ENCODE data around the gene SNRPA.
A peak's percentile ranks its signal among the peaks of the same experiment; 100 is the strongest.

The SNRPA gene

DNA sequence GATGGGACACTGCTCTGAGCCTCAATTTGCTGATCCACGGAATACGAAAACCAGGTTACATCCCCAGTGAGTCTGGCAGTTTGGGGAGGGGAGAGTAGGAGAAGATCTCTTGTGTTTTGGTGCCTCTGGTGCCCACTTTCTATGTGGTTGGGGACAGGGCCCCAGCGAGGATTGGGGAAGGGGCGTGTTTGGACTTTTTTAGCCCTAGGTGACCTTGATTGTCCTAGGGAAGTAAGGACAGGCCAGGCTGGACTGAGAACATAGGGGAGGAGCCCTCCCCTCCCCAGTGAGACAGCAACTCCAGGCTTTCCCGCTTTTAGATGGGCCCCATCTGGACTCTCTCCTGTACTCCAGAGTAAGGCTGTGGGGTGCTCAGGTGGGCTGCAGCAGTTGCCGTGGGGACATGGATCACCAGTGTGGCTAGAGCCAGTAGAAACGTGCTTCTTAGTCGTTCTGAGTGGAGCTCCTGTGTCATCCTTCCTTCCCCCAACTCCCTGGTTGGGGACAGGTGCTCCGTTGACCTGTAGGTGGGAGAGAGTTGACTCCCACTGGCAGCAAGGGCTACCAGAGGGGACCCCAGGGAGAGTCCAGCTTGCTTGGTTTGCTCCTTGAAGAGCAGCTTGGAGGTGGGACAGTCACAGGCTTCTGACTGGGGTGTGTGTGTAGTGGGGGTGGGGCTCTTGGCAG is 52.3 kb downstream of the SNRPA start:
- Histone ChIP-seq H3K27me3 (ENCODE audit: insufficient read depth, low read length) (no peaks in the 10 kb centered on the region), H2AFZ (ENCODE audit: low read length, unreplicated experiment) (no peak overlapping the region), H3K4me3 (ENCODE audit: low read depth, low read length) (peak overlapping the region; percentile 66), H3K36me3 (ENCODE audit: insufficient read depth, low read length) (peaks cover 9% of the 10 kb centered on the region; the same call in 1 of the 2 replicates), H3K27ac (ENCODE audit: low read depth, low read length) (no peak overlapping the region), H3K4me1 (ENCODE audit: control insufficient read depth, insufficient read depth, low read length, unreplicated experiment) (peaks cover 47% of the 10 kb centered on the region), H3K79me2 (ENCODE audit: control insufficient read depth, insufficient read depth, low read length, unreplicated experiment) (peaks cover 72% of the 10 kb centered on the region)

GRCh38 chr19:40803857-40804782 is 53.1 kb downstream of the SNRPA start:
- Histone ChIP-seq H3K27ac (ENCODE audit: low read depth, low read length) (no peak overlapping the region), H3K4me3 (ENCODE audit: low read depth, low read length) (no peak overlapping the region), H3K79me2 (ENCODE audit: control insufficient read depth, insufficient read depth, low read length, unreplicated experiment) (peaks cover 72% of the 10 kb centered on the region), H2AFZ (ENCODE audit: low read length, unreplicated experiment) (no peak overlapping the region), H3K27me3 (ENCODE audit: insufficient read depth, low read length) (no peaks in the 10 kb centered on the region), H3K36me3 (ENCODE audit: insufficient read depth, low read length) (peaks cover 10% of the 10 kb centered on the region; the same call in 1 of the 2 replicates), H3K4me1 (ENCODE audit: control insufficient read depth, insufficient read depth, low read length, unreplicated experiment) (peaks cover 47% of the 10 kb centered on the region)

DNA sequence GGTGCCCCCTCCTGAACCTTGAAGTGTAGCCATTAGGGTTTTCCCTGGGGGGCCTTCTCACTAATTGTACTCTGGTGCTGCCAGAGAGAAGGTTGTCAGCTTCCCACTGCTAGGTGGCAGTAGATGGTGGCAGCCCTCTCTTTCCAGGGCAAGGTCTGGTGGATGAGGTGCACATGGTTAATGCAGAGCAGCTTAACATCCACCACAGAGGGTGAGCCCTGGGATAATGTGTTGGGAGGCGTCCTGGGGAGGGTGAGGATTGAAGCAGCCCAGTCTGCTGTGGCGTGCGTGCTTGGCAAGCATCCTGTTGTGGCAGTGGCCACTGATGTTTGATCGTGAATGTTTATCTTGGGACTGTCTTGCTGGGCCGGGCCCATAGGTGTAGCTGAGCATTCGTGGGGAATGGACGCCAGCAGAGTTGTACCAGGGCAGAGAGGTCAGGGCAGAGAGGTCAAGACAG is 53.8 kb downstream of the SNRPA start:
- H2AFZ ChIP-seq (ENCODE audit: low read length, unreplicated experiment), result no peak overlapping the region
- H3K4me1 ChIP-seq (ENCODE audit: control insufficient read depth, insufficient read depth, low read length, unreplicated experiment), result peaks cover 48% of the 10 kb centered on the region
- H3K36me3 ChIP-seq (ENCODE audit: insufficient read depth, low read length), result peaks cover 10% of the 10 kb centered on the region; the same call in 1 of the 2 replicates
- H3K27ac ChIP-seq (ENCODE audit: low read depth, low read length), result no peak overlapping the region
- H3K4me3 ChIP-seq (ENCODE audit: low read depth, low read length), result no peak overlapping the region
- no peaks in the 10 kb centered on the region for H3K27me3 ChIP-seq (ENCODE audit: insufficient read depth, low read length)
- H3K79me2 ChIP-seq (ENCODE audit: control insufficient read depth, insufficient read depth, low read length, unreplicated experiment), result peaks cover 66% of the 10 kb centered on the region

- H2AFZ ChIP-seq (ENCODE audit: low read length, unreplicated experiment), result no peak overlapping the region
- no peaks in the 10 kb centered on the region for H3K27me3 ChIP-seq (ENCODE audit: insufficient read depth, low read length)
- H3K4me3 ChIP-seq (ENCODE audit: low read depth, low read length), result no peak overlapping the region
- no peak overlapping the region for H3K27ac ChIP-seq (ENCODE audit: low read depth, low read length)
- peaks cover 61% of the 10 kb centered on the region for H3K79me2 ChIP-seq (ENCODE audit: control insufficient read depth, insufficient read depth, low read length, unreplicated experiment)
- peaks cover 52% of the 10 kb centered on the region for H3K4me1 ChIP-seq (ENCODE audit: control insufficient read depth, insufficient read depth, low read length, unreplicated experiment)
- peaks cover 10% of the 10 kb centered on the region; the same call in 1 of the 2 replicates for H3K36me3 ChIP-seq (ENCODE audit: insufficient read depth, low read length)
These were observed 54.4 kb downstream of the SNRPA start for GRCh38 chr19:40805258-40805868.

DNA sequence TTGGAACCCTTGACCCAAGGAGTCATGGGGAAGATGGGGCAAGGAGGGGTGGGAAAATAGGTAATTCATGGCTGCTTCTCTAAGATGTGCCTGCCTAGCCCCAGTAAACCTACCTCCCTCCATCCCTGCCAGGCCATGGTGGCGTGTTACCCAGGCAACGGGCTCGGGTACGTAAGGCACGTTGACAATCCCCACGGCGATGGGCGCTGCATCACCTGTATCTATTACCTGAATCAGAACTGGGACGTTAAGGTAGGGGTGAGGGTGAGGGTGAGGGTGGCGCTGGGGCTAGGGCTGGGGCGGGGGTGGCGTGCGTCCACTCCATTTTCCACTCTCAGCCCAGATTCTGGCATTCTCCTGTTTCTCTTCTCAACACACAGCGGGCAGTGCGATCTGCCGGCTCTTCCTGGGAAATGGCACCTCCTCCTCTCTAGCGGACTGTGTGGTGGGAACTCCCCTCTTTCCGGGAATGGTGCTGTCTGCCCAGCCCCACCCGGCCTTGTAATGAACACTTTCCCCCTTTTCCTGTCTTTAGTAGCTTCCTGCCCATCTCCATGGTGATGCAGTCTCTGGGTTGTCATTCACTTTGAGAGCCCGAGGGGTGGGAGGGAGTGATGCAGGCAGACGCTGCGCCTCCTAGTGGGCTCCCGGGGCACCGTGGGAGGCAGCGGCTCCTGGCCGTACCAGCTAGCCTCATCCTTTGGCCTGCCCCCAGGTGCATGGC is 55.6 kb downstream of the SNRPA start:
- H3K27ac ChIP-seq (ENCODE audit: low read depth, low read length), result peak overlapping the region; percentile 57
- H3K79me2 ChIP-seq (ENCODE audit: control insufficient read depth, insufficient read depth, low read length, unreplicated experiment), result peaks cover 50% of the 10 kb centered on the region
- peaks cover 6% of the 10 kb centered on the region; the same call in 1 of the 2 replicates for H3K36me3 ChIP-seq (ENCODE audit: insufficient read depth, low read length)
- peaks cover 41% of the 10 kb centered on the region for H3K4me1 ChIP-seq (ENCODE audit: control insufficient read depth, insufficient read depth, low read length, unreplicated experiment)
- no peak overlapping the region for H2AFZ ChIP-seq (ENCODE audit: low read length, unreplicated experiment)
- H3K4me3 ChIP-seq (ENCODE audit: low read depth, low read length), result no peak overlapping the region
- no peaks in the 10 kb centered on the region for H3K27me3 ChIP-seq (ENCODE audit: insufficient read depth, low read length)

DNA sequence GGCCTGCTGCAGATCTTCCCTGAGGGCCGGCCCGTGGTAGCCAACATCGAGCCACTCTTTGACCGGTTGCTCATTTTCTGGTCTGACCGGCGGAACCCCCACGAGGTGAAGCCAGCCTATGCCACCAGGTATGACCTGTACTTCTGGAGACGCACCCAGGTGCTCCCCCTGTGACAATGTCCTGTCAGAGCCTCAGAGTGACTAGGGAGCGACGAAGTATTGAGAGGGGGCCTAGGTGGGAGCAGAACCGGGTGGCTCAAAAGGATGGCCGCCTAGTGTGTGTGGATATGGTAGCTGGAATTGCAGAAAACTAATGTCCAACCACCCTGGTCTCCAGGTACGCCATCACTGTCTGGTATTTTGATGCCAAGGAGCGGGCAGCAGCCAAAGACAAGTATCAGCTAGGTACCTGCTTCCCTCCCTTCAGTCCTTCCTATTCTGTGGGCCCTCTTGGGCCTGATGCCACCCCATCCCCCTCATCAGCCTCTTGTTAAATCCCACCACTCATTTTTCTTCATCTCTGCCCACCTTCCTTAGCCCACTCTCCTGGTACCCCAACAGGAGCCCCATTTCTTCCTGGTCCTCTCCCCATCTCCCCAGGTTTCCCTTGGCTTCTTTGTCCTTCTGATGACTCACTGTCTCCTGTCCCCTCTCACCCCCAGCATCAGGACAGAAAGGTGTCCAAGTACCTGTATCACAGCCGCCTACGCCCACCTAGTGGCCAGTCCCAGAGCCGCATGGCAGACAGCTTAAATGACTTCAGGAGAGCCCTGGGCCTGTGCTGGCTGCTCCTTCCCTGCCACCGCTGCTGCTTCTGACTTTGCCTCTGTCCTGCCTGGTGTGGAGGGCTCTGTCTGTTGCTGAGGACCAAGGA is 56.4 kb downstream of the SNRPA start:
- Histone ChIP-seq H3K36me3 (ENCODE audit: insufficient read depth, low read length) (0 out of 2 replicates have a peak, but pooled peaks cover 3% of the 10 kb centered on the region), H3K27me3 (ENCODE audit: insufficient read depth, low read length) (no peaks in the 10 kb centered on the region), H3K79me2 (ENCODE audit: control insufficient read depth, insufficient read depth, low read length, unreplicated experiment) (peaks cover 43% of the 10 kb centered on the region), H3K27ac (ENCODE audit: low read depth, low read length) (peak overlapping the region; percentile 57), H3K4me1 (ENCODE audit: control insufficient read depth, insufficient read depth, low read length, unreplicated experiment) (peaks cover 34% of the 10 kb centered on the region), H2AFZ (ENCODE audit: low read length, unreplicated experiment) (no peak overlapping the region), H3K4me3 (ENCODE audit: low read depth, low read length) (no peak overlapping the region)

DNA sequence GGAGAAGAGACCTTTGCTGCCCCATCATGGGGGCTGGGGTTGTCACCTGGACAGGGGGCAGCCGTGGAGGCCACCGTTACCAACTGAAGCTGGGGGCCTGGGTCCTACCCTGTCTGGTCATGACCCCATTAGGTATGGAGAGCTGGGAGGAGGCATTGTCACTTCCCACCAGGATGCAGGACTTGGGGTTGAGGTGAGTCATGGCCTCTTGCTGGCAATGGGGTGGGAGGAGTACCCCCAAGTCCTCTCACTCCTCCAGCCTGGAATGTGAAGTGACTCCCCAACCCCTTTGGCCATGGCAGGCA is 57.0 kb downstream of the SNRPA start:
- Histone ChIP-seq H3K4me3 (ENCODE audit: low read depth, low read length) (no peak overlapping the region), H3K4me1 (ENCODE audit: control insufficient read depth, insufficient read depth, low read length, unreplicated experiment) (peaks cover 30% of the 10 kb centered on the region), H3K79me2 (ENCODE audit: control insufficient read depth, insufficient read depth, low read length, unreplicated experiment) (peaks cover 37% of the 10 kb centered on the region), H3K27me3 (ENCODE audit: insufficient read depth, low read length) (no peaks in the 10 kb centered on the region), H2AFZ (ENCODE audit: low read length, unreplicated experiment) (no peak overlapping the region), H3K36me3 (ENCODE audit: insufficient read depth, low read length) (0 out of 2 replicates have a peak, but pooled peaks cover 3% of the 10 kb centered on the region), H3K27ac (ENCODE audit: low read depth, low read length) (no peak overlapping the region)

DNA sequence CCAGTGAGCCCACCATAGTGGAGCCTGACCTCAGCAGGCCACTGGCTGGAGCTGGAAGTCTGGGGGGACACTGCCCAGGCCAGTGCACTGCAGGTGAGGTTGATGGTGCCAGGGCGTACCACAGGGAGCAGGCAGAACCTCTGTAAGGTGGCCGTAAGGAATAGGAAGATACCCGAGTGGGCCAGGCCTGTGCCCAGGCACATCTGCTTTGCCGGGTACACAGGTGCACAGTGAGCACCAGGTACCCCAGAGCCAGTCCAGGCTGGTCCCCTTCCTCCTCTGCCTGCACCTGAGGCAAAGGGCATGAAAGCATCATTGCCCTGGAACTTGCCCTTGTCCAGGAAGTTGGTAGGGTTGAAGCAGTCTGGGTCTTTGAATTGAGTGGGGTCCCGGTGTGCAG is 57.5 kb downstream of the SNRPA start:
- Histone ChIP-seq H2AFZ (ENCODE audit: low read length, unreplicated experiment) (no peak overlapping the region), H3K79me2 (ENCODE audit: control insufficient read depth, insufficient read depth, low read length, unreplicated experiment) (peaks cover 32% of the 10 kb centered on the region), H3K27ac (ENCODE audit: low read depth, low read length) (no peak overlapping the region), H3K36me3 (ENCODE audit: insufficient read depth, low read length) (0 out of 2 replicates have a peak, but pooled peaks cover 3% of the 10 kb centered on the region), H3K27me3 (ENCODE audit: insufficient read depth, low read length) (no peaks in the 10 kb centered on the region), H3K4me3 (ENCODE audit: low read depth, low read length) (no peak overlapping the region), H3K4me1 (ENCODE audit: control insufficient read depth, insufficient read depth, low read length, unreplicated experiment) (peaks cover 27% of the 10 kb centered on the region)

- no peak overlapping the region for H3K4me3 ChIP-seq (ENCODE audit: low read depth, low read length)
- no peak overlapping the region; the same call in 1 of the 2 replicates for H3K27ac ChIP-seq (ENCODE audit: low read depth, low read length)
- H3K4me1 ChIP-seq (ENCODE audit: control insufficient read depth, insufficient read depth, low read length, unreplicated experiment), result peaks cover 23% of the 10 kb centered on the region
- no peaks in the 10 kb centered on the region for H3K27me3 ChIP-seq (ENCODE audit: insufficient read depth, low read length)
- H3K36me3 ChIP-seq (ENCODE audit: insufficient read depth, low read length), result 0 out of 2 replicates have a peak, but pooled peaks cover 3% of the 10 kb centered on the region
- H3K79me2 ChIP-seq (ENCODE audit: control insufficient read depth, insufficient read depth, low read length, unreplicated experiment), result peaks cover 23% of the 10 kb centered on the region
- H2AFZ ChIP-seq (ENCODE audit: low read length, unreplicated experiment), result no peak overlapping the region
These were observed 58.5 kb downstream of the SNRPA start for GRCh38 chr19:40809358-40810086.
